ENCODE data around the gene USP27X.

Gene USP27X

GRCh38 chrX:49884290-49884862, 5.1 kb downstream of the USP27X start:
- DNase-seq (ENCODE audit: low spot score), result peak; percentile 33

GRCh38 chrX:49892542-49892941, 13.3 kb downstream of the USP27X start:
- DNase-seq (ENCODE audit: low spot score), result no peak

GRCh38 chrX:49896951-49897350, 17.7 kb downstream of the USP27X start:
- DNase-seq (ENCODE audit: low spot score), result no peak

- DNase-seq (ENCODE audit: low spot score), result no peak
Observed at GRCh38 chrX:49901048-49901447, 21.8 kb downstream of the USP27X start.

GRCh38 chrX:49910344-49910743, 31.1 kb downstream of the USP27X start:
- no peak for DNase-seq (ENCODE audit: low spot score)

- no peak for DNase-seq (ENCODE audit: low spot score)
Observed at GRCh38 chrX:49912086-49912485, 32.8 kb downstream of the USP27X start.

- DNase-seq (ENCODE audit: low spot score), result no peak
Observed at GRCh38 chrX:49912861-49913260, 33.6 kb downstream of the USP27X start.

GRCh38 chrX:49915361-49916222, 36.3 kb downstream of the USP27X start:
- peak; percentile 38 for DNase-seq (ENCODE audit: low spot score)

GRCh38 chrX:49919617-49920016, 40.3 kb downstream of the USP27X start:
- DNase-seq (ENCODE audit: low spot score), result peak; percentile 32

GRCh38 chrX:49921109-49921508, 41.8 kb downstream of the USP27X start:
- DNase-seq (ENCODE audit: low spot score), result no peak

- DNase-seq (ENCODE audit: low spot score), result peak; percentile 94
Observed at GRCh38 chrX:49922291-49923241, 43.3 kb downstream of the USP27X start, which contains the start of gene CLCN5. Gene CLCN5 (plus strand): TSS chrX:49922596. CDS start chrX:49925299, 2,703 bp downstream.

- no peak for DNase-seq (ENCODE audit: low spot score)
Observed at GRCh38 chrX:49925176-49925575, 45.9 kb downstream of the USP27X start.

GRCh38 chrX:49930039-49930438, 50.8 kb downstream of the USP27X start:
- no peak for DNase-seq (ENCODE audit: low spot score)

Data from iPS-NIHi11 (cell line).